GM19372 (cell line): ENCODE measurements around the gene ZFAND2A.
A peak's percentile ranks its signal among the peaks of the same experiment; 100 is the strongest.
"Not testable (repeated sequence)": the region's sequence is repeated elsewhere in the genome, so short reads cannot be mapped to it uniquely, and the experiment has no call there.

ENCODE experiments used
- ATAC-seq: cut with Tn5 transposase; IDR thresholded peaks from one replicate; pipeline ENCODE4 v1.9.1; 2021; ENCODE audit warnings: mild to moderate bottlenecking, low read depth, moderate library complexity; ENCODE audit not compliant: unreplicated experiment

ZFAND2A gene

GRCh38 chr7:1159891-1160669 lies at the start of gene ZFAND2A:
ZFAND2A (minus strand) TSS chr7:1160196; CDS start chr7:1158212, 1,984 bp downstream.
- peak; percentile 99 for ATAC-seq

- no peak for ATAC-seq
These were observed 49.1 kb upstream of the ZFAND2A start for GRCh38 chr7:1209097-1209496.

- ATAC-seq, result not testable (repeated sequence)
These were observed 45.7 kb upstream of the ZFAND2A start for GRCh38 chr7:1205742-1206141.

GRCh38 chr7:1204460-1205140 lies 44.6 kb upstream of the ZFAND2A start:
- no peak for ATAC-seq

GRCh38 chr7:1202914-1203313 lies 42.9 kb upstream of the ZFAND2A start:
- ATAC-seq, result not testable (repeated sequence)

- ATAC-seq, result no peak
These were observed 41.9 kb upstream of the ZFAND2A start for GRCh38 chr7:1201916-1202315.

- ATAC-seq, result no peak
These were observed 40.0 kb upstream of the ZFAND2A start for GRCh38 chr7:1200045-1200444.

GRCh38 chr7:1197997-1198625 lies 38.1 kb upstream of the ZFAND2A start:
- ATAC-seq, result no peak

GRCh38 chr7:1196950-1197349 lies 37.0 kb upstream of the ZFAND2A start:
- ATAC-seq, result no peak

- not testable (repeated sequence) for ATAC-seq
These were observed 36.4 kb upstream of the ZFAND2A start for GRCh38 chr7:1196441-1196840.

GRCh38 chr7:1193593-1194424 lies 33.8 kb upstream of the ZFAND2A start:
- ATAC-seq, result no peak

GRCh38 chr7:1192171-1192676 lies 32.2 kb upstream of the ZFAND2A start:
- no peak for ATAC-seq

- no peak for ATAC-seq
These were observed 30.2 kb upstream of the ZFAND2A start for GRCh38 chr7:1189986-1190772.

GRCh38 chr7:1188720-1189294 lies 28.8 kb upstream of the ZFAND2A start:
- ATAC-seq, result no peak

GRCh38 chr7:1187127-1187526 lies 27.1 kb upstream of the ZFAND2A start:
- ATAC-seq, result no peak

- ATAC-seq, result no peak
These were observed 21.6 kb upstream of the ZFAND2A start for GRCh38 chr7:1181640-1182039.

GRCh38 chr7:1181031-1181430 lies 21.0 kb upstream of the ZFAND2A start:
- no peak for ATAC-seq

- ATAC-seq, result no peak
These were observed 16.9 kb upstream of the ZFAND2A start for GRCh38 chr7:1176891-1177373.
